ENCODE results near the gene EMC10.

DNA sequence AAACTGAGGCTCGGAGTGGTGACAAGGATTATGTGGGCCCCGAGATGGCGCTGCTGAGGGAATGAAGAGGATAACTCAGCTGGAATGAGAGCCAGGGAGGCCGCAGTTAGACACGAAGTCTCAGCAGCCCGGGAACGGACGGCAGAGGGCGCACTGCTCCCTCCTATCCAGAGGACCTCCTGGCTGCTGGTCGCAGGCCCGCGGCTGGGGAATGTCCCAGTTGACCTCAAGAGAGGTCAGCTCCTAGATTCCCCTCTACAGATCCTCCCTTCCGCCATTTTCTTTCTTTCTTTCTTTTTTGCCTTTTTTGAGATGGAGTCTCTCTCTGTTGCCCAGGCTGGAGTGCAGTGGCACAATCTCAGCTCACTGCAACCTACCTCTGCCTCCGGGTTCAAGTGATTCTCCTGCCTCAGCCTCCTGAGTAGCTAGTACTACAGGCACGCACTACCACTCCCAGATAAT is 61.5 kb downstream of the EMC10 start:
- TF ChIP-seq, protein P1, sequence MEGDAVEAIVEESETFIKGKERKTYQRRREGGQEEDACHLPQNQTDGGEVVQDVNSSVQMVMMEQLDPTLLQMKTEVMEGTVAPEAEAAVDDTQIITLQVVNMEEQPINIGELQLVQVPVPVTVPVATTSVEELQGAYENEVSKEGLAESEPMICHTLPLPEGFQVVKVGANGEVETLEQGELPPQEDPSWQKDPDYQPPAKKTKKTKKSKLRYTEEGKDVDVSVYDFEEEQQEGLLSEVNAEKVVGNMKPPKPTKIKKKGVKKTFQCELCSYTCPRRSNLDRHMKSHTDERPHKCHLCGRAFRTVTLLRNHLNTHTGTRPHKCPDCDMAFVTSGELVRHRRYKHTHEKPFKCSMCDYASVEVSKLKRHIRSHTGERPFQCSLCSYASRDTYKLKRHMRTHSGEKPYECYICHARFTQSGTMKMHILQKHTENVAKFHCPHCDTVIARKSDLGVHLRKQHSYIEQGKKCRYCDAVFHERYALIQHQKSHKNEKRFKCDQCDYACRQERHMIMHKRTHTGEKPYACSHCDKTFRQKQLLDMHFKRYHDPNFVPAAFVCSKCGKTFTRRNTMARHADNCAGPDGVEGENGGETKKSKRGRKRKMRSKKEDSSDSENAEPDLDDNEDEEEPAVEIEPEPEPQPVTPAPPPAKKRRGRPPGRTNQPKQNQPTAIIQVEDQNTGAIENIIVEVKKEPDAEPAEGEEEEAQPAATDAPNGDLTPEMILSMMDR (conservative IDR thresholded peaks at IDR 0.05; ENCODE audit: low read depth, low read length): peak; percentile 98
- TF ChIP-seq EZH2 (IDR thresholded peaks at IDR 0.05; ENCODE audit: low read length, unreplicated experiment): no peak
- TF ChIP-seq EZH2phosphoT487 (IDR thresholded peaks at IDR 0.05; ENCODE audit: borderline replicate concordance, low read length): no peak
